Mesodermal cell (in vitro differentiated cells): ENCODE measurements around the gene AGRN.
"Not testable (repeated sequence)": the region's sequence is repeated elsewhere in the genome, so short reads cannot be mapped to it uniquely, and the experiment has no call there.

Experiments used
- H3K27ac ChIP-seq: 2 replicates; pipeline ENCODE4 v1.7.0; 2013; ENCODE audit warnings: mild to moderate bottlenecking, low read depth, low read length, moderate library complexity; ENCODE audit not compliant: severe bottlenecking
- H3K36me3 ChIP-seq: 2 replicates; pipeline ENCODE4 v1.7.1; 2013; ENCODE audit warnings: mild to moderate bottlenecking, low read length, moderate library complexity; ENCODE audit not compliant: control insufficient read depth, insufficient read depth
- H3K4me1 ChIP-seq: one replicate; pipeline ENCODE4 v1.7.1; 2013; ENCODE audit warnings: mild to moderate bottlenecking, low read length; ENCODE audit not compliant: insufficient read depth, control insufficient read depth, poor library complexity, severe bottlenecking
- H3K4me3 ChIP-seq: 2 replicates; pipeline ENCODE4 v1.7.0; 2013; ENCODE audit warnings: low read length, control low read depth, mild to moderate bottlenecking; ENCODE audit not compliant: insufficient read depth, poor library complexity, severe bottlenecking; ENCODE audit errors: extremely low read depth
- H3K9me3 ChIP-seq: 2 replicates; pipeline ENCODE4 v1.7.1; 2013; ENCODE audit warnings: mild to moderate bottlenecking, low read length, moderate library complexity; ENCODE audit not compliant: control insufficient read depth
- WGBS, 2 experiments: methylation state at CpG; one replicate each; pipeline ENCODE4 v1.1.5; 2013; ENCODE audit warnings: missing lambda C conversion rate in 2 of 2; ENCODE audit not compliant: insufficient coverage in 2 of 2; 5-methylcytosine and 5-hydroxymethylcytosine counted together

Gene AGRN

GRCh38 chr1:975896-976683, 43.8 kb upstream of the AGRN start:
- no peak overlapping the region for H3K27ac ChIP-seq
- 14 to 15% methylated on average over 26 to 34 of the region's 40 CpGs for WGBS, 2 experiments
- H3K4me1 ChIP-seq = no peaks in the 10 kb centered on the region
- H3K36me3 ChIP-seq = no peaks in the 10 kb centered on the region
- H3K9me3 ChIP-seq = no peaks in the 10 kb centered on the region
- H3K4me3 ChIP-seq = no peak overlapping the region

GRCh38 chr1:976791-977190, 43.1 kb upstream of the AGRN start:
- not testable (repeated sequence) for H3K4me1 ChIP-seq, H3K9me3 ChIP-seq
- WGBS, 2 experiments = no CpG with 5 or more reads among the region's 39 CpGs

GRCh38 chr1:978069-978834, 41.7 kb upstream of the AGRN start:
- Histone ChIP-seq H3K27ac (no peak overlapping the region), H3K4me3 (no peak overlapping the region), H3K4me1 (no peaks in the 10 kb centered on the region), H3K36me3 (no peaks in the 10 kb centered on the region), H3K9me3 (no peaks in the 10 kb centered on the region)
- 86 to 91% methylated on average over 35 to 41 of the region's 44 CpGs for WGBS, 2 experiments

More at GRCh38 chr1:976791-977190, 43.1 kb upstream of the AGRN start:
- not testable (repeated sequence) for H3K36me3 ChIP-seq, H3K4me3 ChIP-seq, H3K27ac ChIP-seq

GRCh38 chr1:978835-979743, 40.8 kb upstream of the AGRN start:
- H3K4me3 ChIP-seq = no peak overlapping the region
- WGBS, 2 experiments = 89 to 90% methylated on average over 54 to 59 of the region's 60 CpGs

GRCh38 chr1:979744-980072, 40.2 kb upstream of the AGRN start:
- 91 to 98% methylated on average over 9 of the region's 9 CpGs for WGBS, 2 experiments
- Histone ChIP-seq H3K4me1 (no peaks in the 10 kb centered on the region), H3K9me3 (no peaks in the 10 kb centered on the region), H3K27ac (no peak overlapping the region), H3K4me3 (no peak overlapping the region), H3K36me3 (no peaks in the 10 kb centered on the region)

More at GRCh38 chr1:978835-979743, 40.8 kb upstream of the AGRN start:
- H3K4me1 ChIP-seq = no peaks in the 10 kb centered on the region
- H3K9me3 ChIP-seq = no peaks in the 10 kb centered on the region
- no peak overlapping the region for H3K27ac ChIP-seq
- H3K36me3 ChIP-seq = no peaks in the 10 kb centered on the region

GRCh38 chr1:980137-980571, 39.8 kb upstream of the AGRN start:
- H3K4me1 ChIP-seq = no peaks in the 10 kb centered on the region
- 83 to 88% methylated on average over 11 to 13 of the region's 13 CpGs for WGBS, 2 experiments
- no peaks in the 10 kb centered on the region for H3K36me3 ChIP-seq
- no peak overlapping the region for H3K4me3 ChIP-seq
- H3K27ac ChIP-seq = no peak overlapping the region
- no peaks in the 10 kb centered on the region for H3K9me3 ChIP-seq

GRCh38 chr1:980602-981395, 39.1 kb upstream of the AGRN start:
- Histone ChIP-seq H3K27ac (no peak overlapping the region), H3K4me1 (no peaks in the 10 kb centered on the region), H3K36me3 (no peaks in the 10 kb centered on the region), H3K9me3 (no peaks in the 10 kb centered on the region), H3K4me3 (no peak overlapping the region)
- 86 to 92% methylated on average over 31 to 34 of the region's 35 CpGs for WGBS, 2 experiments

- Histone ChIP-seq H3K36me3 (no peaks in the 10 kb centered on the region), H3K4me3 (no peak overlapping the region), H3K27ac (no peak overlapping the region), H3K9me3 (no peaks in the 10 kb centered on the region), H3K4me1 (no peaks in the 10 kb centered on the region)
- 81% methylated on average over 10 to 21 of the region's 21 CpGs for WGBS, 2 experiments
Measured at GRCh38 chr1:981491-981954, 38.4 kb upstream of the AGRN start.

- Histone ChIP-seq H3K9me3 (no peaks in the 10 kb centered on the region), H3K4me3 (no peak within 1 kb of the TSS), H3K27ac (no peak within 1 kb of the TSS), H3K4me1 (no peaks in the 10 kb centered on the region), H3K36me3 (no peaks in the 10 kb centered on the region)
- WGBS, 2 experiments = 78 to 79% methylated on average over 25 to 28 of the region's 28 CpGs
Measured at GRCh38 chr1:981955-982558, 37.9 kb upstream of the AGRN start, which contains the start of gene PERM1. PERM1 (minus strand) TSS chr1:982093; CDS start chr1:981029, 1,064 bp downstream.
